GM18520 (cell line): ENCODE results near the gene HOXA2.

Experiments
- ATAC-seq: cut with Tn5 transposase; IDR thresholded peaks from one replicate; pipeline ENCODE4 v1.9.1; 2021; ENCODE audit not compliant: unreplicated experiment

HOXA2 gene

GRCh38 chr7:27141923-27142579, 39.6 kb upstream of the HOXA2 start:
- ATAC-seq = no peak

- no peak for ATAC-seq
Measured at GRCh38 chr7:27141137-27141922, 38.8 kb upstream of the HOXA2 start.

- no peak for ATAC-seq
Measured at GRCh38 chr7:27140126-27140857, 37.8 kb upstream of the HOXA2 start.

GRCh38 chr7:27139334-27140125, 37.0 kb upstream of the HOXA2 start:
- no peak for ATAC-seq

- no peak for ATAC-seq
Measured at GRCh38 chr7:27138985-27139333, 36.5 kb upstream of the HOXA2 start.

GRCh38 chr7:27138472-27138871, 36.0 kb upstream of the HOXA2 start:
- ATAC-seq = no peak

- no peak for ATAC-seq
Measured at GRCh38 chr7:27137640-27138315, 35.3 kb upstream of the HOXA2 start.

GRCh38 chr7:27134392-27134791, 31.9 kb upstream of the HOXA2 start:
- ATAC-seq = no peak

- no peak for ATAC-seq
Measured at GRCh38 chr7:27133409-27134231, 31.1 kb upstream of the HOXA2 start.

- ATAC-seq = no peak
Measured at GRCh38 chr7:27132978-27133377, 30.5 kb upstream of the HOXA2 start.

GRCh38 chr7:27132214-27132613, 29.7 kb upstream of the HOXA2 start:
- ATAC-seq = no peak

- no peak for ATAC-seq
Measured at GRCh38 chr7:27131390-27131819, 28.9 kb upstream of the HOXA2 start.

GRCh38 chr7:27130540-27131389, 28.3 kb upstream of the HOXA2 start, which contains the start of gene HOXA4:
Gene HOXA4, minus strand, starts transcription at chr7:27130757. Its CDS starts 24 bp downstream, at chr7:27130733.
- no peak for ATAC-seq

- no peak for ATAC-seq
Measured at GRCh38 chr7:27129729-27130539, 27.5 kb upstream of the HOXA2 start.

- ATAC-seq = no peak
Measured at GRCh38 chr7:27128776-27129728, 26.6 kb upstream of the HOXA2 start.

- ATAC-seq = no peak
Measured at GRCh38 chr7:27128034-27128433, 25.6 kb upstream of the HOXA2 start.
